ENCODE results near the gene HNRNPC.

DNA sequence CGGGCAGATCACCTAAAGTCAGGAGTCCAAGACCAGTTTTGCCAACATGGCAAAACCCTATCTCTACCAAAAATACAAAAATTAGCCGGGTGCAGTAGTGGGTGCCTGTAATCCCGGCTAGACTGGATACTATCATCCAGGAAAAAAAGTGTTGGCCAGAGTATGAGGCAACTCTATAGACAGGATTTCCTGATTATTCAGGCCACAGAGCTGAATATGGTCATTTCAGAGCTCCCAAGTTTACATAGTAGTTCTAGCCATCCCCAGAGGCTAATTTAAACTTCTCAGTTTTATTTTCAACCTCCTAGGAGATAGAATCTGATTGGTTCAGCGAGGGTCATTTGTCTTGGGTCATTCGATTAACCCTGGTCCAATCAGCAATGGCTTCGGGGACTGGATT is 17.9 kb upstream of the HNRNPC start:
- TF ChIP-seq, protein P1, sequence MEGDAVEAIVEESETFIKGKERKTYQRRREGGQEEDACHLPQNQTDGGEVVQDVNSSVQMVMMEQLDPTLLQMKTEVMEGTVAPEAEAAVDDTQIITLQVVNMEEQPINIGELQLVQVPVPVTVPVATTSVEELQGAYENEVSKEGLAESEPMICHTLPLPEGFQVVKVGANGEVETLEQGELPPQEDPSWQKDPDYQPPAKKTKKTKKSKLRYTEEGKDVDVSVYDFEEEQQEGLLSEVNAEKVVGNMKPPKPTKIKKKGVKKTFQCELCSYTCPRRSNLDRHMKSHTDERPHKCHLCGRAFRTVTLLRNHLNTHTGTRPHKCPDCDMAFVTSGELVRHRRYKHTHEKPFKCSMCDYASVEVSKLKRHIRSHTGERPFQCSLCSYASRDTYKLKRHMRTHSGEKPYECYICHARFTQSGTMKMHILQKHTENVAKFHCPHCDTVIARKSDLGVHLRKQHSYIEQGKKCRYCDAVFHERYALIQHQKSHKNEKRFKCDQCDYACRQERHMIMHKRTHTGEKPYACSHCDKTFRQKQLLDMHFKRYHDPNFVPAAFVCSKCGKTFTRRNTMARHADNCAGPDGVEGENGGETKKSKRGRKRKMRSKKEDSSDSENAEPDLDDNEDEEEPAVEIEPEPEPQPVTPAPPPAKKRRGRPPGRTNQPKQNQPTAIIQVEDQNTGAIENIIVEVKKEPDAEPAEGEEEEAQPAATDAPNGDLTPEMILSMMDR (IDR thresholded peaks at IDR 0.05), result no peak
- TF ChIP-seq POLR2A (IDR thresholded peaks at IDR 0.05), result no peak

Data from breast epithelium (tissue), 3 donors.